NCI-H2081 (cell line): Measurements from ENCODE around the gene C10orf53.
"Not testable (repeated sequence)": the region's sequence is repeated elsewhere in the genome, so short reads cannot be mapped to it uniquely, and the experiment has no call there.

Source experiments
- DNase-seq, 2 experiments: peaks; one replicate each; lab custom pipeline; 2025; lab: John Stamatoyannopoulos, UW

The C10orf53 gene

GRCh38 chr10:49652421-49653272 is 26.8 kb upstream of the C10orf53 start:
- DNase-seq: no peak

- no peak for DNase-seq
Measured at GRCh38 chr10:49653273-49653929, 26.1 kb upstream of the C10orf53 start.

GRCh38 chr10:49654036-49654693 is 25.3 kb upstream of the C10orf53 start:
- DNase-seq: no peak

- no peak for DNase-seq
Measured at GRCh38 chr10:49655099-49655498, 24.4 kb upstream of the C10orf53 start.

- DNase-seq: no peak
Measured at GRCh38 chr10:49656845-49657493, 22.5 kb upstream of the C10orf53 start.

- no peak for DNase-seq
Measured at GRCh38 chr10:49657606-49658005, 21.8 kb upstream of the C10orf53 start.

- DNase-seq: peak in 1 of 2 experiments; percentile 54
Measured at GRCh38 chr10:49661140-49661856, 18.2 kb upstream of the C10orf53 start.

- DNase-seq: no peak
Measured at GRCh38 chr10:49662169-49662830, 17.2 kb upstream of the C10orf53 start.

GRCh38 chr10:49663596-49663995 is 15.9 kb upstream of the C10orf53 start:
- no peak for DNase-seq

GRCh38 chr10:49664006-49664841 is 15.2 kb upstream of the C10orf53 start:
- DNase-seq: no peak

- no peak for DNase-seq
Measured at GRCh38 chr10:49664842-49665355, 14.6 kb upstream of the C10orf53 start.

GRCh38 chr10:49666054-49666615 is 13.3 kb upstream of the C10orf53 start:
- no peak for DNase-seq

GRCh38 chr10:49666685-49667084 is 12.8 kb upstream of the C10orf53 start:
- DNase-seq: no peak

GRCh38 chr10:49667991-49668390 is 11.5 kb upstream of the C10orf53 start:
- DNase-seq: no peak

- no peak for DNase-seq
Measured at GRCh38 chr10:49668684-49669083, 10.8 kb upstream of the C10orf53 start.

GRCh38 chr10:49678827-49679479 is 498 bp upstream of the C10orf53 start:
- no peak for DNase-seq

GRCh38 chr10:49682449-49682848 is 3.0 kb downstream of the C10orf53 start:
- not testable (repeated sequence) for DNase-seq

GRCh38 chr10:49682879-49683278 is 3.4 kb downstream of the C10orf53 start:
- no peak for DNase-seq

GRCh38 chr10:49686651-49687050 is 7.2 kb downstream of the C10orf53 start:
- no peak for DNase-seq
